BLaER1 treated with 17β-estradiol and CSF1 and Interleukin-3, amounts not matched to agents 10 nM and 100 nM (cell line): ENCODE results near the gene FCN1.
A peak's percentile ranks its signal among the peaks of the same experiment; 100 is the strongest.

ENCODE experiments used
- H3K27ac ChIP-seq, 11 experiments: shearing (Covaris generic); formaldehyde crosslinking; 2 replicates each; pipeline ENCODE4 v1.8.1; 2022
- H3K27me3 ChIP-seq, 11 experiments: shearing (Covaris generic); formaldehyde crosslinking; 2 replicates each; pipeline ENCODE4 v1.8.1; 2022
- H3K36me3 ChIP-seq, 11 experiments: shearing (Covaris generic); formaldehyde crosslinking; 2 replicates each; pipeline ENCODE4 v1.8.1; 2022
- H3K4me1 ChIP-seq, 10 experiments: shearing (Covaris generic); formaldehyde crosslinking; 2 replicates each; pipeline ENCODE4 v1.8.1; 2022
- H3K4me2 ChIP-seq, 11 experiments: shearing (Covaris generic); formaldehyde crosslinking; 2 replicates each; pipeline ENCODE4 v1.8.1; 2022
- H3K4me3 ChIP-seq, 10 experiments: shearing (Covaris generic); formaldehyde crosslinking; 2 replicates each; pipeline ENCODE4 v1.8.1; 2022
- H3K9ac ChIP-seq, 11 experiments: shearing (Covaris generic); formaldehyde crosslinking; 2 replicates each; pipeline ENCODE4 v1.8.1; 2022
- H3K9me3 ChIP-seq, 11 experiments: shearing (Covaris generic); formaldehyde crosslinking; replicated peaks in 1 of 11; 2 replicates each; pipeline ENCODE4 v1.8.1; 2022
- H4K20me1 ChIP-seq, 11 experiments: shearing (Covaris generic); formaldehyde crosslinking; 2 replicates each; pipeline ENCODE4 v1.8.1; 2022
- Cebpa-rat ChIP-seq, 11 experiments: shearing (Covaris generic); IDR thresholded peaks; 2 replicates each; pipeline ENCODE4 v1.8.1; 2022

Gene FCN1

DNA sequence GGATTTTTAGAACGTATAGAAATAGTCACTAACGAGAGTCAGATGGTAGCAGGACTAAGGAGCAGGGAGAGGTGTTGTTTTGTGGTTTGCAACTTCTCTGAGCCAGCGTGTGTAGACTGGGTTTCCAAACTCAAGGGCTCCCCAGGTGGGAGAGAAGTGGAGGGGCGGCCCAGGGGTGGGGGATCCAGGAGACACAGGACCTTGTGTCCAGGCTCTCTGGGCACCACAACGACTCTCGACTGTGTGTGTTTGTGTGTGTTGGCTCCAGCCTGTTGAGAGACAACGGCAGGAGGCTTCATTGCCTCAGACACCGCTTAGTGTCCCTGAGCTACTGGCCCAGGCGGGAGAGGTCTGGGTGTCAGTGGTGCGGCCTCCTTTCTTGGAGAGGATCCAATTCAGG is 934 bp upstream of the FCN1 start:
- Histone ChIP-seq H4K20me1 (peaks cover 0 to 16% (median 0%) of the 10 kb centered on the region in 11 experiments; a peak in 2 of 22 replicates), H3K4me1 (peaks cover 48 to 94% (median 83%) of the 10 kb centered on the region in 10 experiments), H3K36me3 (peaks cover 0 to 22% (median 0%) of the 10 kb centered on the region in 11 experiments; a peak in 9 of 22 replicates), H3K9me3 (peaks cover 13 to 39% (median 21%) of the 10 kb centered on the region in 11 experiments), H3K27me3 (peaks cover 0 to 48% (median 0%) of the 10 kb centered on the region in 11 experiments; a peak in 4 of 22 replicates), H3K27ac (peak overlapping the region in 9 of 11 experiments; percentile 74 to 98 (median 92); a peak in 18 of 22 replicates), H3K9ac (peak overlapping the region in 7 of 11 experiments; percentile 71 to 92 (median 83); a peak in 13 of 22 replicates), H3K4me3 (peak overlapping the region in 4 of 10 experiments; percentile 4 to 64 (median 27); a peak in 3 of 20 replicates), H3K4me2 (peak overlapping the region; percentile 71 to 99 (median 93))
- no peak for TF ChIP-seq Cebpa-rat (IDR thresholded peaks at IDR 0.05)

DNA sequence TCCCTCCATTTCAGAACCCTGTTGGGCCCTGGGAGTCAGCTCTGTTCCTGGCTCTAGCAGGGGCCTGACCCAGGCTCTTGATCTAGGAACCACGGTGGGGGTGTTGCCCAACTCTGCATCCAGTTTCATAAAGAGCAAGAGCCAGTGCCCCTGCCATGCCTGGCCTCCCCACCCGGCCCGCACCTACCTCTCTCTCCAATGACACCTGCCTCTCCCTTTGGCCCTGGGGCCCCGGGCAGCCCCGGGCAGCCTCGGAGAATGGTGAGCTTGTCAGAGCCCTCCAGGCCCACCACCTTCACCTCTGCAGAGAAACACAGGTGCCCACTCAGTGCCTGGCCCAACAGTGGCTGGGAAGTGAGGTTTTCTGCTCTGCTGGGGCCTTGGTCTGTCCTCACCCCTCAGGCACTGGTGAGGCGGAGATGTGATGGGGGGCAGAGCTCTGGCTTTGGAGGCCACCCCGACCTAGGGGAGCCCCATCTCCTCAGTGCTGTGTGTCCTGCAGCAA is 1.5 kb downstream of the FCN1 start:
- peak overlapping the region; percentile 71 to 99 (median 93); a peak in 20 of 22 replicates for H3K4me2 ChIP-seq
- peak overlapping the region in 8 of 11 experiments; percentile 29 to 92 (median 82); a peak in 11 of 22 replicates for H3K9ac ChIP-seq
- H3K27me3 ChIP-seq, result peaks cover 0 to 63% (median 0%) of the 10 kb centered on the region in 11 experiments; a peak in 4 of 22 replicates
- H4K20me1 ChIP-seq, result peaks cover 0 to 37% (median 0%) of the 10 kb centered on the region in 11 experiments; a peak in 5 of 22 replicates
- peaks cover 27 to 88% (median 58%) of the 10 kb centered on the region in 10 experiments for H3K4me1 ChIP-seq
- H3K9me3 ChIP-seq, result peaks cover 13 to 31% (median 21%) of the 10 kb centered on the region in 11 experiments
- peaks cover 0 to 46% (median 3%) of the 10 kb centered on the region in 11 experiments; a peak in 9 of 22 replicates for H3K36me3 ChIP-seq
- H3K4me3 ChIP-seq, result peak overlapping the region in 5 of 10 experiments; percentile 57 to 74 (median 64); a peak in 10 of 20 replicates
- TF ChIP-seq Cebpa-rat (IDR thresholded peaks at IDR 0.05), result no peak; a peak in 1 of 22 replicates
- H3K27ac ChIP-seq, result peak overlapping the region in 9 of 11 experiments; percentile 74 to 98 (median 92); a peak in 17 of 22 replicates

DNA sequence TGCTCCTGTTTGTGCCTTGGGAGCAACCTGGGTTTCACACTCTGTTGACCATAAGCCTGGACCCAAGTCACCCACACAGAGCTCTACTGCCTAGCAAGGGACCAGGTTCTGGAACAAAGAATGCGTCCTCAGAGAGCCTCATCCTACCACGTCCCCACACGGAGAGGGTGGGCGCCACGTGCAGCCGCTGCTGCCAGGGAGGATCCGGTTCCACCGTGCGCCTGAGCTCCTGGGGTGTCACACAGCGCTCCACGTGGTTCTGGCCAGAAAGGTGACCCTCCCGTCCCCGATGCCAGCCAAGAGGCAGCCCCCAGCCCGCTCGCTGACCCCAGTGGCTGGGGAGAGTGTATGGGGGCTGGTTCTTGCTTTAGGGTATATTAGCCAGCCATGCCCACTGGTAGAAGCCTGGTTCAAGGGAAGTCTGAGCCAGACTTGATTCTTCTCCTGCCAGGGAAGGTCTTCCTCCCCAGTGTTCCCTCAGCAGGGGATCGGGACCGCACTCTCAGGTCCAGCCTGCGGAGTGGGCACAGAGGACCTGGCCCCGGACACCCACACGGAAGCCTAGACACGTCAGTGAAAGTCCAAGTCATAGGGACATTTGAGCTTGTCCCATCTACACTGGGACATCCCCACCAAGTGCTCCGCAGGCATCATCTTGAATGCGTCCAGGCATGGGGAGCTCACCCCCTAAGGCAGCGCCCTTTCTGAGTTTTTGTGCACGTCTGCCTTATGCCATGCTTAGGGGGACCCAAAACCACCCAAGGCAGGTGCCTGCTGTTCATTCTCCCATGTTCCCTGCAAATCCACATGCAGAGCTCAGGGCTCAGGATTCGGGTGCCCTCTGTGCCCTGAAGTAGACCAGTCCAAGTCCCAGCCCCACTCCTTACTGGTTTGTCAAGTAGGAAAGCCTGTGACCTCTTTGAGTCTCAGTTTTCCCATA is 2.4 kb downstream of the FCN1 start:
- peak overlapping the region in 4 of 11 experiments; percentile 81 to 92 (median 86); a peak in 7 of 22 replicates for H3K9ac ChIP-seq
- peak overlapping the region in 9 of 11 experiments; percentile 71 to 99 (median 93); a peak in 17 of 22 replicates for H3K4me2 ChIP-seq
- TF ChIP-seq Cebpa-rat (IDR thresholded peaks at IDR 0.05), result no peak
- H3K27me3 ChIP-seq, result peaks cover 0 to 70% (median 0%) of the 10 kb centered on the region in 11 experiments; a peak in 4 of 22 replicates
- H3K36me3 ChIP-seq, result peaks cover 0 to 54% (median 3%) of the 10 kb centered on the region in 11 experiments; a peak in 9 of 22 replicates
- H4K20me1 ChIP-seq, result peaks cover 0 to 43% (median 0%) of the 10 kb centered on the region in 11 experiments; a peak in 5 of 22 replicates
- H3K27ac ChIP-seq, result peak overlapping the region in 8 of 11 experiments; percentile 84 to 98 (median 93); a peak in 12 of 22 replicates
- H3K4me3 ChIP-seq, result peak overlapping the region in 5 of 10 experiments; percentile 57 to 74 (median 64); a peak in 7 of 20 replicates
- H3K9me3 ChIP-seq, result peaks cover 11 to 22% (median 19%) of the 10 kb centered on the region in 11 experiments
- H3K4me1 ChIP-seq, result peaks cover 30 to 87% (median 56%) of the 10 kb centered on the region in 10 experiments

DNA sequence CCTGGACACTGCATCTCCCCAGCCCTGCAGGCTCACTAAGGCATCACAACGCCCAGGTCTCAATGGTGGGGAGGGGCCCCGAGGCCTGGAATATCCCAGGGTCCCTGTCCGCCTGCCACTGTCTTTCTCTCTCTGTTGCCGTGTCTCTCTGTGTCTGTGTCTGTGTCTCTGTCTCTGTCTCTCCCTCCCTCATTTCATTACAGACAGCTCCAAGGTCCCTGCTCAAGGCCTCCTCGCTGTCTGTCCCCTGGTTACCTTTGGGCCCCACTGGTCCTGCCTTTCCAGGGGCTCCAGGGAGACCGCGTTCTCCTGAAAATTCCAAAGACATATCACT is 3.2 kb downstream of the FCN1 start:
- Histone ChIP-seq H3K36me3 (peaks cover 0 to 63% (median 3%) of the 10 kb centered on the region in 11 experiments; a peak in 9 of 22 replicates), H3K9me3 (peaks cover 3 to 14% (median 11%) of the 10 kb centered on the region in 11 experiments), H3K27me3 (peaks cover 0 to 78% (median 0%) of the 10 kb centered on the region in 11 experiments; a peak in 4 of 22 replicates), H3K27ac (peak overlapping the region in 5 of 11 experiments; percentile 41 to 98 (median 95); a peak in 6 of 22 replicates), H3K4me3 (peak overlapping the region in 3 of 10 experiments; percentile 60 to 74 (median 64); a peak in 3 of 20 replicates), H3K9ac (peak overlapping the region in 2 of 11 experiments; percentile 15 to 85; a peak in 2 of 22 replicates), H3K4me2 (peak overlapping the region in 7 of 11 experiments; percentile 85 to 99 (median 94); a peak in 9 of 22 replicates), H4K20me1 (peaks cover 0 to 48% (median 0%) of the 10 kb centered on the region in 11 experiments; a peak in 5 of 22 replicates), H3K4me1 (peaks cover 37 to 87% (median 54%) of the 10 kb centered on the region in 10 experiments)
- no peak for TF ChIP-seq Cebpa-rat (IDR thresholded peaks at IDR 0.05)

DNA sequence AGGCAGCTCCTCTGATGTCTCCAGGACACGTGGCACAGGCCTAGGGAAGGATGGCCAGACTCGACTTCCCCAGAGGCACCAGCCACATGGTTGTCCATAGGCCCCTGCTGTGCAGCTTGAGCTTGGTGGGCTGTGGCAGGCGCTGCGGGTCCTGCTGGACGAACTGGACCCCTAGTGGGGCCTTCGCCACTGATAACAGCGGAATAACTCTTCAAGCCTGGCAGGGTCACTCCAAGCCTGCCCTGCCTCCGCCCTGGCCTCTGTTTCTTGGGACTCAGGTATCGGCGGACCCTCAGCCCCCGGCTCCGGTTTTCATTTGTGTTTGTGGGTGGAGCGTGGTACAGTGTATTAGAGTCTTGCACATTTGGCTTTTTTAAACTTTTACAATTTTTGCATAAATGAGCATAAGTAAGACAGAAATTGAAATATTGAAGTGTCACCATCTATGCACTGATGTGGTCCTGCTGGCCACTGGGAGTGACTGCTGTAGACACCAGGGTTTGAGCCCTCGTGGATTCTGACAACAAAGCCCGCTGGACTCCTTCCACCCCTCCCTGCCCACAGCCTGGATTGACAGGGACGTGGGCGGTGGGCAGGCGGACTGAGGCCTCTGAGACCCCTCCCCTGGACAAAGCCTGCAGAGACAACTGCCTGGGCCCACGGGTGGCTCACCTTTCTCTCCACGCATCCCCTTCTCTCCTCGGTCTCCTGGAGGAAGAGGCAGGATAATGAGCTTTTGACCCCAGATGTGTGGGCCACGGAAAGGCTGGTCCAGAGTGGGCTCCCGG is 3.8 kb downstream of the FCN1 start:
- TF ChIP-seq Cebpa-rat (IDR thresholded peaks at IDR 0.05), result no peak
- peak overlapping the region in 5 of 11 experiments; percentile 41 to 98 (median 95); a peak in 3 of 22 replicates for H3K27ac ChIP-seq
- peak overlapping the region in 2 of 10 experiments; percentile 64 to 74; a peak in 2 of 20 replicates for H3K4me3 ChIP-seq
- peaks cover 0 to 83% (median 0%) of the 10 kb centered on the region in 11 experiments; a peak in 4 of 22 replicates for H3K27me3 ChIP-seq
- H4K20me1 ChIP-seq, result peaks cover 0 to 48% (median 0%) of the 10 kb centered on the region in 11 experiments; a peak in 5 of 22 replicates
- H3K9me3 ChIP-seq, result peaks cover 0 to 8% (median 6%) of the 10 kb centered on the region in 11 experiments; a peak in 17 of 22 replicates
- H3K4me1 ChIP-seq, result peaks cover 37 to 83% (median 50%) of the 10 kb centered on the region in 10 experiments
- peaks cover 0 to 64% (median 3%) of the 10 kb centered on the region in 11 experiments; a peak in 9 of 22 replicates for H3K36me3 ChIP-seq
- peak overlapping the region in 2 of 11 experiments; percentile 15 to 85; a peak in 1 of 22 replicates for H3K9ac ChIP-seq
- peak overlapping the region in 5 of 11 experiments; percentile 85 to 99 (median 95); a peak in 8 of 22 replicates for H3K4me2 ChIP-seq

DNA sequence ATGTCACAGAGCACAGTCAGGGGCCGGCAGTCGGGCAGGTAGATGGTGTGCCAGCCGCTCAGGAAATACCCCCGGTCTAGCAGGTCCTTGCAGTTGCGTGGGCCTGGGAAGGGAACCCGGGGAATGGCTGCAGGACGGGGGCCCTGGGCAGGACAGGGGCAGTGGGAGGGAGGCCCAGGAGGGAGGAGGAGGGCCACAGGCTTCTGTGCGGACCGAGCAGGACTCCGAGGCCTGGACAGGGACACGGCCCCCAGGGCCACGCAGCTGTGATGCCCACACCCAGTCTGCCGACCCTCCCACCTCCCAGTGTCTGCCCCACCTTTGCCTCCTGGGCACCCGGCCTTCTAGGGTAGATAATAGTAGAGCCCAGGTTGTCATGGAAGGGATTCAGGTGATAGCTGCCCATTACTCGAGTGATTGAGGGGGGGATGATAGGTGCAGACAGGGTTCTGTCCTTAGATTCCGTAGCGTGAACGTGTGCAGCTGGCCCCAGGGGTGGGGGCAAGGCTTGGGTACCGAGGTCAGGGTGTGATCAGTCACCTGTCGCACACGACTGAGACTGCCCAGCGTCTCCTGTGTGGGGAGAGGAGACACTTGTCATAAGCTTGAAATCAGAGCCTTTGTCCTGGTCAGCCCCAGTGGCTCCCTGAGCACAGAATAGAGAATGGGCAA is 4.5 kb downstream of the FCN1 start:
- peaks cover 0 to under 1% (median 0%) of the 10 kb centered on the region in 11 experiments; a peak in 1 of 22 replicates for H3K9me3 ChIP-seq
- H3K36me3 ChIP-seq, result peaks cover 0 to 64% (median 3%) of the 10 kb centered on the region in 11 experiments; a peak in 9 of 22 replicates
- no peak for TF ChIP-seq Cebpa-rat (IDR thresholded peaks at IDR 0.05)
- H3K4me3 ChIP-seq, result no peak overlapping the region
- peaks cover 0 to 85% (median 0%) of the 10 kb centered on the region in 11 experiments; a peak in 4 of 22 replicates for H3K27me3 ChIP-seq
- peaks cover 0 to 48% (median 0%) of the 10 kb centered on the region in 11 experiments; a peak in 5 of 22 replicates for H4K20me1 ChIP-seq
- H3K9ac ChIP-seq, result no peak overlapping the region
- H3K4me2 ChIP-seq, result peak overlapping the region in 3 of 11 experiments; percentile 90 to 99 (median 95); a peak in 3 of 22 replicates
- H3K4me1 ChIP-seq, result peaks cover 30 to 76% (median 42%) of the 10 kb centered on the region in 10 experiments
- H3K27ac ChIP-seq, result 0 out of 22 replicates have a peak overlapping the region, but pooled peaks of 1 of the 11 experiments have one; percentile 95
